ENCODE measurements around the gene DUSP18.

- TF ChIP-seq POLR2A (IDR thresholded peaks at IDR 0.05) (no peak), POLR2AphosphoS5 (IDR thresholded peaks at IDR 0.05) (no peak)
- TF ChIP-seq, protein P1, sequence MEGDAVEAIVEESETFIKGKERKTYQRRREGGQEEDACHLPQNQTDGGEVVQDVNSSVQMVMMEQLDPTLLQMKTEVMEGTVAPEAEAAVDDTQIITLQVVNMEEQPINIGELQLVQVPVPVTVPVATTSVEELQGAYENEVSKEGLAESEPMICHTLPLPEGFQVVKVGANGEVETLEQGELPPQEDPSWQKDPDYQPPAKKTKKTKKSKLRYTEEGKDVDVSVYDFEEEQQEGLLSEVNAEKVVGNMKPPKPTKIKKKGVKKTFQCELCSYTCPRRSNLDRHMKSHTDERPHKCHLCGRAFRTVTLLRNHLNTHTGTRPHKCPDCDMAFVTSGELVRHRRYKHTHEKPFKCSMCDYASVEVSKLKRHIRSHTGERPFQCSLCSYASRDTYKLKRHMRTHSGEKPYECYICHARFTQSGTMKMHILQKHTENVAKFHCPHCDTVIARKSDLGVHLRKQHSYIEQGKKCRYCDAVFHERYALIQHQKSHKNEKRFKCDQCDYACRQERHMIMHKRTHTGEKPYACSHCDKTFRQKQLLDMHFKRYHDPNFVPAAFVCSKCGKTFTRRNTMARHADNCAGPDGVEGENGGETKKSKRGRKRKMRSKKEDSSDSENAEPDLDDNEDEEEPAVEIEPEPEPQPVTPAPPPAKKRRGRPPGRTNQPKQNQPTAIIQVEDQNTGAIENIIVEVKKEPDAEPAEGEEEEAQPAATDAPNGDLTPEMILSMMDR (IDR thresholded peaks at IDR 0.05): no peak
Measured at GRCh38 chr22:30689622-30690021, 21.9 kb upstream of the DUSP18 start.

All from breast epithelium (tissue), 3 donors.